Fibroblast of skin of scalp (primary cell): ENCODE measurements around the gene TMEM178B.
"Not testable (repeated sequence)": the region's sequence is repeated elsewhere in the genome, so short reads cannot be mapped to it uniquely, and the experiment has no call there.

ENCODE experiments used
- DNase-seq: peaks from one replicate; pipeline ENCODE4 v3.0.0-alpha.2; 2013

Gene TMEM178B

DNA sequence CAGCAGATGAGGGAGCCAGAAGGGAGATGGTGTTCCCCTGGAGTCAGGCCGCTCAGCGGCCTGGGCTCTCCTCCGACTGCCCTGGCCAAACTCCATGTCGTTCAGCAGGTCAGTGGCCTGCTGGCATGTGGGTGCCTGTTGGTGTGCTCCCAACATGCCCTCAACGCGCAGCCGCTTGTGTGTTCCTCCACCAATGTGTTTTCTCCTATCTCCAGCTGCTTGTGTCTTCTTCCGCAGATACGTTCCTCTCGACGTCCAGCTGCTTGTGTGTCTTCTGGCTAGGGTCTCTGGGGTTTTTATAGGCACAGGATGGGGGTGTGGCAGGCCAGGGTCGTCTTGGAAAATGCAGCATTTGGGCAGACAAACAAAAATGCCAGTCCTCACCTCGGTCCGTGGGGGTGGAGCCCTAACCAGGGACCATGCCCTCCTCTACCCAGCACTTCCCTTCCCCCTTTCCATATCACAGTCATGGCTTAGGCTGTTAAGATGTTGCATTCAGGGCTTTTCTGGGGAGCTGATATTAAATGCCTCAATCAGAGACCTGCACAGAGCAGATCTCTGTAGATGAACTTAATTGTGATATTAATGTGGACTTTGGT lies 111.6 kb downstream of the TMEM178B start:
- no peak for DNase-seq

DNA sequence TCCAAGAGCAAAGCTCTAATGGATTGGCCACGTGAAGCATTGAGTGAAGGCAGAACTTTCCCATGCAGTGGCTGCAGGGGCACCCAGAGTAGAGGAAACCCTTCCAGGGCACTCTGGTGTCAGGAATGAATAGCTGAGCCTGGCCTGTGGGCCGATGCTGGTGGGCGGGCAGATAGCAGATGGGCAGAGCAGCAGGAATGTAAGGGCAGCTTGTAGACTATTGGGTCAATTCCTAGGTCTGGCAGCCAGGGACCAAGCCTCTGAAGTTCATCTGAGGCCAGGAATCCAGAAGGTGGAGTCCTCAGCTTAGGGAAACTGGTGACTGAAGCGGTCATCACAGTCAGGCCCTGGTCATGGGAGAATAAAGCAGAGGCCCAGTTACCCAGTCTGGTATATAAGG lies 115.4 kb downstream of the TMEM178B start:
- no peak for DNase-seq

GRCh38 chr7:141190495-141190894 lies 116.6 kb downstream of the TMEM178B start:
- no peak for DNase-seq

DNA sequence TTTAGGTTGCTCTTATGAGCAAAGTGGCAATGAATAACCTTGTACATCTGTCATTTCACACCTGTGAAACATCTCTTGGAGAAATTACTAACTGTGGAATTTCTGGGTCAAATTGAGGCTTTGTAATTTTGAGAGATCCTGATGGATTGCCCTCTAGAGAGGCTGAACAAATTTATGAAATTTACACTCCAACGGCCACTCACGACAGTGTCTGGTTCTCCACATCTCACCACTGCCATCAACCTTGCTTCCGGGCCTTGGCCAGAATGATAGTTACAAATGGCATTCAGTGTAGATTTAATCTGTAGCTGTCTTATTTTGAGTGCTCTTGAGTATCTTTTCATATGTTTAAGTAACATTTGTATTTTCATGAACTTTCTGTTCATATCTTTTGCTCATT lies 117.4 kb downstream of the TMEM178B start:
- DNase-seq = no peak

GRCh38 chr7:141193066-141193465 lies 119.2 kb downstream of the TMEM178B start:
- DNase-seq = no peak

- not testable (repeated sequence) for DNase-seq
These were observed 121.9 kb downstream of the TMEM178B start for GRCh38 chr7:141195722-141196121.

DNA sequence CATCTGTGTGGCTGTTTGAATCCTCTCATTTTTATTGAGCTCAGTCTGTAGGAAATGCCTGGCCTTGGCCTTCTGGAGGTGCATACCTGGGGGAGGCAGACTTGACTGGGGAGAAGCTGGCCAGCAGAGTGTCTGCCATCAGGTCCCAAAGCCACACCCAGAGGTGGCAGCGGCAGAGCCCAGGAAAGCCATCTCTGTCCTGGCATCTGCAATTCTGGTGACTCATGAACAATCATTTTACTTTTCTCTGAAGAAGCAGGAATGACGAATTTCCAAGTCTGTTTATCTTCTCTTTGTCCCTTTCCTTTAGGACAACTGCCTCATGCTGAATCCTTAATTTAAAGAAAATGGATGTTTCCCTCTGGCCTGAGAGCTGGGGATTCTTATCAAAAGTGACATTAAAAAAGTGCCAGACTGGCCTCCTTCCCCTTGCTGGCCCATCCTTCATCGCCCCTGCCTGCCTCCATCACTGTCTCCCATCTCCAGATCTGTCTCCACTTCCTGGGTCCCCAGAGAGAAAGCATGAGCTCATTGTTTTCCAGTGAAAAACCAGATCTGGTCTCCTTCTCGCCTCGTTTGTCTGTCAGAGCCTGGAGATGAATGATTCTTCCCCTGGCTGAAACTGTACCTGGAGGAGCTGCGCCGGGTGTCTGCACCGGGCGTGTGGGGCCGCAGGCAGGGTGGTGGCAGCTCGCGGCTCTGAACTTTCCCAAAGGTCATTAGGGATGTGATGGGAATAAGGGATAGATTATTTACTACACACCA lies 124.5 kb downstream of the TMEM178B start:
- DNase-seq = no peak

DNA sequence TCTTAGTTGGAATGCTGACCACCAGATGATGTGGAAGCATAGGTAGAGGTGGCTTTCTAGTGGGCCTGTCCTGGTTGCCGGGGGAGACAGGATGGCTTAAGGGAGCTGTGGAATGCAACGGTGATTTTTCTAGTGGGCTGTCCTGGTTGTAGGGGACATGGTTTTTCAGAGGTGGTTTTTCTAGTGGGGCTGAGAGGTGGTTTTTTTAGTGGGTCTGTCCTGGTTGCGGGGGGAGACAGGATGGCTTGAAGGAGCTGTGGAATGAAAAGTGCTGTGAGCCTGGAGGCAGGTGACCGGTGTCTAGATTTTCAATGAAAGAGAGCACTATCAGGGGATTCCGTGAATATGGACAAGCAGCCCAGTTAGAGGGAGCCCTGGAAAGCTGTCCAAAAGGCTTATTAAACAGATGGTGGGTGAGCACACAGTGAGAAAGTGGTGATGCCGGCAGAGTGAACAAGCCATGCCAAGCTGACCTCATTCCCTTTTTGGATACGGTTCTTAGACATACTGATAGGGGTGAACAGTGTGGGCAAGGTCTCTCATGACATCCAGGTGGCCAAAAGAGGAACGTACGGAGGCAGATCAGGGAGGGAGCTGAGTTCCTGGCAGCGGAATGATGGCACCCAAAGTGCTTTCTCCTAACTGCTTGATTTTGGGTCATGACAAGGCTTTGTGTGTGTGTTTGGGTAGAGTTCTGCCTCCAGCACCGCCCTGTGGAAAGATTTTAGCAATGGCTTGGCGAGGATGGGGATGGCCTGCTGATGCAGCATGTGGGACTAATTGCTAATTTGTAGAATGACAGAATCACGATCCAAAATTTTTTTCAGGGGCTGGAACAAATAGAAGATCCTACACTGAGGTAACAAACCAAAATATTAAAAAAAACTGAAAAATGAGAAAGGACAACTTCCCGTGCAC lies 126.6 kb downstream of the TMEM178B start:
- DNase-seq = no peak

- no peak for DNase-seq
These were observed 127.5 kb downstream of the TMEM178B start for GRCh38 chr7:141201145-141201885.

DNA sequence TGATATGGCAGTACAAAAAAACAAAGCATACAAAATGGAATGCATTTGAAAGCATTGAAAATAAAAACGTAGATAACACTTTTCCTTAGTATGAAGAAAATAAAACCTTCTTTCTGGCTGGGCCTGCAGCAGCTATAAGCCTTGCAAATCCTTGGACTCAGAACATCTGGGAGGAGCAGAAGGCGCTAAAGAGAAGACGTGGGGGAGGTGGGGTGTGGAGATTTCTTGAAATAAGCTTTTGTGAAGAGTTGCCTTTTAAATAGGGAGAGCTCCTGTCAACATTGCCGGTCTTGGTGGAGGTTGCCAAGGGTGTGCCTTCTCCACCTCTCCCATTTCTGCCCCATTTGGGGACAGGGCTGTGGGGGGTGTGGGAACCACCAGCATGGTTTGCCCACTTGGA lies 128.7 kb downstream of the TMEM178B start:
- no peak for DNase-seq

- DNase-seq = no peak
These were observed 129.3 kb downstream of the TMEM178B start for GRCh38 chr7:141203177-141203576.

GRCh38 chr7:141203586-141203985 lies 129.7 kb downstream of the TMEM178B start:
- no peak for DNase-seq

GRCh38 chr7:141207661-141208060 lies 133.8 kb downstream of the TMEM178B start:
- DNase-seq = no peak

DNA sequence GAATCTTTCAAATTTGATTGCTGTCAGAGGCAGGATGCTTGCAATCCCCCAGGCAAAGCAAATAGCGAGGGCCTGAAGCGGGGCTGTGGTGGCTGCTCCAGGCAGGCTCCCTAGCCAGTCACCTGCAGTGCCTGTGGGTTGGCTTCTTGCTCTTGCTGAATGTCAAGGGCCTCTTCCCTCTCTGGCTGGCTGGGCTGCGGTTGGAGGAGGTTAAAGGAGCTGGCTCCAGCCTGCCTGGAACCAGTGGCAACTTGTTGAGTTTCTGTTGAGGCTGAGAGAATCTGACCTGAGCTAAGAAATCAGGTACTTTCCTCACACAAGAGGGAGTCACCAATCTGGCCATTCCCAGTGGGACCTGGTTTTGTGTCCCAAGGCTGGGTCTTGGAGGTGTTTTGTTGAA lies 134.7 kb downstream of the TMEM178B start:
- DNase-seq = no peak

DNA sequence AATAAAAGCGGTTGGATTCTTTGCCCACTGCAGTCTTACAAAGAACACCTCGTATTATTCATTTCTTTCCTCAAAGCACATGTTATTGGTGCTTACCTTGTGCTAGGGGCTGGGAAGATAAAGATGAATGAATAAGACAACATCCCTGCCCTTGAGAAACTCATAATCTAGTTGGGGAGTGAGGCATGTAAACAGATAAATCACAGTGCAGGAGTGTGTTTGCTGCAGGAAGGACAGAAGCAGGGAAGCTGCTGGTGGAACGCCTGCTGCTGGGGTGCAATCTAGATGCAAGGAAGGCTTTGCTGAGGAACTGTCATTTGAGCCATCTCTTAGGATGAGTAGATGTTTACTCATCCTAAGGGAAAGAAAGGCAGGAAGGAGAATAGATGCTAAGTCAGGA lies 135.6 kb downstream of the TMEM178B start:
- DNase-seq = no peak

GRCh38 chr7:141210862-141211261 lies 137.0 kb downstream of the TMEM178B start:
- no peak for DNase-seq

- no peak for DNase-seq
These were observed 139.4 kb downstream of the TMEM178B start for GRCh38 chr7:141213226-141213625.

- no peak for DNase-seq
These were observed 144.1 kb downstream of the TMEM178B start for GRCh38 chr7:141217938-141218337.

- no peak for DNase-seq
These were observed 145.1 kb downstream of the TMEM178B start for GRCh38 chr7:141218941-141219340.

DNA sequence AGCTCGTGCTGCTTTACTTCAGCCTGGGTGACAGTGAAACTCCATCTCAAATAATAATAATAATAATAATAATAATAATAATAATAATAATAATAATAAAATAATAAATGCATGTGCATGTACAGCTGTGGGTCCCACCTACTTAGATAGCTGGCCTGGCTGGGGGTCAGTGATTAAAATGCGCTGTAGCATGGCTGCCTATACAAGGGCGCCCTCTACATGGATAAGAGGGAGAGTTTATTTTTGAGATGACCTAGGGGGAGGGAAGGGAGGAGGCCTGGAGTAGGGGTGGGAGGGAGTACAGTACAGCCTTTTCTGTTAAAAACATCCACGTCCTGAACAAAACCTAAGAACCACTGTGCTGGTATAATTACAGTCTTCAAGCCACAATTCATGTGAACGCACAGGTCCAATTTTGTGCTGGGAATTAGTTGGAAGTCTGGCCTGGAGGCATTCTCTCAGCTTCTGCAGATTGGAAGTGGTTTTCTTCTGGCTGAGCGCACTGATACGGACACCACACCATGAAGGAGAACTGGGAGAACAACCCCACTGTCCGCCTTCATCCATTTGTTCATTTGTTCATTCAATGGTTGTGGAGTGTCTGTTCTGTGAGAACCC lies 146.5 kb downstream of the TMEM178B start:
- DNase-seq = no peak

DNA sequence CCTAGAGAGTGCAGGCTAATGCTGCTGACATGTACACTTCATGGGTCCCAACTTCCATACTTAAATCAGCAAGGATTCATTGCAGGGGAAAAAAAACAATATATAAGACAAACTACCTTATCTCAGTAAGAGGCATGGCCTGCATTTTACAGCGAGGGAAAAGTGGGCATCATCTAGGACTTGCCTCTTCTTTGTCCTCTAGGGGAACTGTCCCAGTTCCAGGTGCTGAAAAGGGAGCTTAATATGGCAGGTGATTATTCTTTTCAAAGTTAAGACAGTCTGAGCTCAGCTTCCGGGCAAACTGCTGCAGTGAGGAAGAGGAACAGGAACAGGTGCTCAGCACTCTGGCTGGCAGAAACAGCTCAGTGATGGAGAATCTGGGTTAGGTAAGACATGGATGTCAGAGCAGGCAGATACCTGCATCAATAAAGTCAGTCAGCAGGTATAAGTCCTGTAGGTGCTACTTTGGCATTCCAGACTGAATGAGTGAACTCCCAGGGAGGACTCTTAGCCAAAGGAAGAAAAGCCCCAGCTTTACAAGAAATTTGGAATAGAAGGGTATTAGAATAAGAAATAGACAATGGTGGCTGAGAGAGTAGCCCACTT lies 147.2 kb downstream of the TMEM178B start:
- DNase-seq = no peak
